Panc1 (cell line): ENCODE results near the gene TMEM222. TPM values are rescaled to one million over a fixed set of nuclear protein-coding genes. Genes with fewer than 3 reads are reported as not detected.

Source experiments
- ATAC-seq: fragments of 200-7000 bp; cut with Tn5 transposase; 2 replicates; pipeline ENCODE4 v1.9.1; 2020; ENCODE audit warnings: mild to moderate bottlenecking, moderate library complexity
- BruUV-seq: library from RNA; stranded (reverse); fragments of 400-500 nt; replicated peaks from 2 replicates; lab custom pipeline; 2021; lab: Mats Ljungman, UMichigan
- CTCF ChIA-PET: fragments of 300-600 bp; sonication (Branson Sonifier 250); formaldehyde crosslinking; loops from one replicate; lab custom pipeline; 2022; ENCODE audit warnings: antibody characterized with exemption; lab: Charles Lee
- POLR2A ChIA-PET: fragments of 300-600 bp; sonication (Branson Sonifier 250); formaldehyde crosslinking; loops from one replicate; lab custom pipeline; 2022; ENCODE audit warnings: antibody characterized with exemption; lab: Charles Lee
- DNase-seq: peaks from one replicate; pipeline ENCODE4 v3.0.0-alpha.2; 2010; ENCODE audit warnings: low read depth, low spot score
- H3K27ac ChIP-seq: 2 replicates; pipeline ENCODE4 v1.5.1; 2011; ENCODE audit warnings: mild to moderate bottlenecking, low read length, inconsistent platforms
- H3K27me3 ChIP-seq: fragments of 200-500 bp; sonication (Bioruptor generic); 2 replicates; pipeline ENCODE4 v1.6.0; 2014; ENCODE audit warnings: low read length, inconsistent platforms; ENCODE audit not compliant: control insufficient read depth, insufficient read depth
- H3K36me3 ChIP-seq: fragments of 200-500 bp; sonication (Bioruptor generic); 2 replicates; pipeline ENCODE4 v1.5.1; 2014; ENCODE audit warnings: inconsistent platforms, mild to moderate bottlenecking, low read length, moderate library complexity; ENCODE audit not compliant: control insufficient read depth, insufficient read depth
- H3K4me1 ChIP-seq: 2 replicates; pipeline ENCODE4 v1.5.1; 2011; ENCODE audit warnings: inconsistent platforms, mild to moderate bottlenecking, low read length, moderate library complexity; ENCODE audit not compliant: control insufficient read depth, insufficient read depth
- H3K4me3 ChIP-seq, 2 experiments: 2 replicates each; pipeline ENCODE4 v1.5.1; 2011 to 2012; ENCODE audit warnings: low read depth in 2 of 2, low read length in 2 of 2, mild to moderate bottlenecking in 2 of 2, inconsistent platforms in 1 of 2, moderate library complexity in 1 of 2
- H3K9me3 ChIP-seq: fragments of 200-500 bp; sonication (Bioruptor generic); 2 replicates; pipeline ENCODE4 v1.5.1; 2014; ENCODE audit warnings: low read depth, mild to moderate bottlenecking, inconsistent platforms, low read length, moderate library complexity; ENCODE audit not compliant: control insufficient read depth, insufficient read depth
- POLR2AphosphoS5 ChIP-seq: IDR thresholded peaks from 2 replicates; pipeline ENCODE4 v1.6.1; 2012; ENCODE audit warnings: mild to moderate bottlenecking, low read depth, low read length, moderate library complexity
- SIN3A ChIP-seq: IDR thresholded peaks from 2 replicates; pipeline ENCODE4 v1.6.1; 2012; ENCODE audit warnings: low read depth, mild to moderate bottlenecking, low read length, moderate library complexity, borderline replicate concordance; ENCODE audit not compliant: insufficient read depth
- TCF7L2 ChIP-seq: IDR thresholded peaks from 2 replicates; pipeline ENCODE4 v1.6.1; 2011; ENCODE audit warnings: mild to moderate bottlenecking, low read depth, low read length, inconsistent platforms
- in situ Hi-C: cut with HindIII; loops from 2 replicates; pipeline ENCODE4 v1.10.0; 2016; ENCODE audit warnings: low sequenced_read_pairs, low pct_unique_long_range_greater_than_20kb
- intact Hi-C: fragments of 100-400 bp; cut with micrococcal nuclease; formaldehyde crosslinking; loops from one replicate; pipeline ENCODE4 v1.10.0; 2022; ENCODE audit not compliant: unreplicated experiment
- total RNA-seq: library from RNA; stranded (reverse); gene quantifications from one replicate; pipeline ENCODE4 v1.2.1, GENCODE V29; 2021; ENCODE audit not compliant: unreplicated experiment
- TF ChIP-seq, protein P1 (sequence below), 2 experiments: IDR thresholded peaks; 2 replicates each; pipeline ENCODE4 v1.6.1; 2011 to 2012; ENCODE audit warnings: low read depth in 2 of 2, control low read depth in 1 of 2, low read length in 1 of 2, mild to moderate bottlenecking in 1 of 2, moderate library complexity in 1 of 2; ENCODE audit not compliant: insufficient read depth in 1 of 2
- TF ChIP-seq, protein P2 (sequence below): fragments of 450-650 bp; IDR thresholded peaks from 2 replicates; pipeline ENCODE4 v1.5.1; 2017; ENCODE audit warnings: mild to moderate bottlenecking

The TMEM222 gene
- total RNA-seq, 1 experiment from 2014 or later = 55.3 TPM

DNA sequence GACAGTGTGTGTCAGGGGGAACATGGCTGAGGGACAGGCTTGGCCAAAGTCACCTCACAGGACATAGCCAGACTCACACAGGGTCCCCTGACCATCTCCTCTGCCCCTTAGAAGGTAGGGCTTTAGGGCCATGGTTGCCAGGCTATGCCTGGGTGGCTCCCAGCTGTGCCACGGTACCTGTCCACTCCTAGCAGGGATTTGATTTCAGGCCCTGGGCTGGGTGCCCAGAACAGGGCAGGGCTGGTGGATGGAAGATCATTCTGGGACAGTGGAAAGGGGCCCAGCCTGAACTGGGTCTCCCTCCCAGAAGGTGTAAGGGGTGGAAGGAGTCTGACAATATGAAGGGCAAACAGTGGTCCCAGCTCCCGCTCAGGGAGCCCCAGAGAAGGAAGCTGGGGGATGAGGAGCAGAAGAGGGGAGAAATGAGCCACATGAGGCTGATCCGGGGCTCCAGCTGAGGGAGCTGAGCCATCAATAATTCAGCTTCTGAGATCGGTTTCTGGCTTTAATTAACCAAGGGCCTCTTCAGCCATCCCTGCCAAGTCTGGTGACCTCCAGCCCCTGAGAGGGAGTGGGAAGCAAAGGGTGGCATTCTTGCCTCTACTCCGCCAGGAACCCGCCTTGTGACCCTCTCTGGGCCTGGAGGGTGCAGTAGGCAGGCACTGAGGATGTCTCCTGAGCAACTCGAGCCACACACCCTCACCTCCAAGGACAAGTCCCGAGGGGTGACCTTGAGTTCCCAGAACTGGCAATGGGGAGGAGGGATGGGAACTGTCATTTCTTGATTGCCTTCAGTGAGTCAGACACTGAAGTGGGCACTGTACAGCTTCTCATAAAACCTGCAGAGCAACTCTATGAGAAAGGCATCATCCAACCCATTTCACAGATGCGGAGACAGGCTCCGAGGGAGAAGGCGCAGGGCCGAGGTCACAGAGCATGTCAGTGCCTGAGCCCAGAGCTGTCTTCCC, 59.1 kb downstream of the TMEM222 start:
- POLR2A ChIA-PET = no interaction called here
- H3K27ac ChIP-seq = no peak overlapping the region

DNA sequence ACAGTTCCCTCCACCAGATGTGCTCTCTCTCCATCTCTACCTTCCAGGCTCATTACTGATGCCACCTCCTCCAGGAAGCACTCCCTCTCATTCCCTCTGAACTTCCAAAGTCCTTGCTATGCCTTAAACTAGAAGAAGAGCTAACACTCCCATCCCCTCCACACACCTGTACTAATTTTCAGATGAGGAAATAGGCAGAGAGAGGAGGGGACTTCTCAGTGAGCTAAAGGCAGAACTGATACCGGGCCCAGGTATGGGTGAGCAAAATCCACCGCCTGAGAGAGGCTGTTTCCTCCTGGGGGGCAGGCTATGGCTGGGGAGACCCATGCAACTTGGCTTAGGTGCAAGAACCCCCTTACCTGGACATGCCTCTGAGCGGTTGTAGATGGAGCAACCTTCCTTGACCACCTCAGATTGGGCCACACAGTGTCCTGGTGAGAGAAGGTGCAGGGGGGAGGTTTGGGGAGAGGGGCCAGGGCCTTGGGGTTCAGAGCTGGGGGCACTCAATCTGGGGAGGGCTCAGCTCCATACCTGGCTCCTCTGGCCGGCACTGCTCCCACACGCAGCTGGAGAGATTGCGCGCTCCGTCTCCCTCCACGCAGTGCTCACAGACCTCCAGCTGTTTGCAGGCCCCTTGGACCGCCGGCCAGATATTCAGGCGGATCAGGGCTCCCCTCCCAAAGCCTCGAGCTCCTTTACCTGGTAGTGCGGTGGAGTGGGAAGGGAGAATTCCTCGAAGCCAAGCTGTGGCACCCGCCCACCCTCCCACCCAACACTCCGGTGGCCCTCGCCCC, 60.2 kb downstream of the TMEM222 start:
- TF ChIP-seq SIN3A (no peak), POLR2AphosphoS5 (no peak), TCF7L2 (no peak)
- TF ChIP-seq, protein P1, sequence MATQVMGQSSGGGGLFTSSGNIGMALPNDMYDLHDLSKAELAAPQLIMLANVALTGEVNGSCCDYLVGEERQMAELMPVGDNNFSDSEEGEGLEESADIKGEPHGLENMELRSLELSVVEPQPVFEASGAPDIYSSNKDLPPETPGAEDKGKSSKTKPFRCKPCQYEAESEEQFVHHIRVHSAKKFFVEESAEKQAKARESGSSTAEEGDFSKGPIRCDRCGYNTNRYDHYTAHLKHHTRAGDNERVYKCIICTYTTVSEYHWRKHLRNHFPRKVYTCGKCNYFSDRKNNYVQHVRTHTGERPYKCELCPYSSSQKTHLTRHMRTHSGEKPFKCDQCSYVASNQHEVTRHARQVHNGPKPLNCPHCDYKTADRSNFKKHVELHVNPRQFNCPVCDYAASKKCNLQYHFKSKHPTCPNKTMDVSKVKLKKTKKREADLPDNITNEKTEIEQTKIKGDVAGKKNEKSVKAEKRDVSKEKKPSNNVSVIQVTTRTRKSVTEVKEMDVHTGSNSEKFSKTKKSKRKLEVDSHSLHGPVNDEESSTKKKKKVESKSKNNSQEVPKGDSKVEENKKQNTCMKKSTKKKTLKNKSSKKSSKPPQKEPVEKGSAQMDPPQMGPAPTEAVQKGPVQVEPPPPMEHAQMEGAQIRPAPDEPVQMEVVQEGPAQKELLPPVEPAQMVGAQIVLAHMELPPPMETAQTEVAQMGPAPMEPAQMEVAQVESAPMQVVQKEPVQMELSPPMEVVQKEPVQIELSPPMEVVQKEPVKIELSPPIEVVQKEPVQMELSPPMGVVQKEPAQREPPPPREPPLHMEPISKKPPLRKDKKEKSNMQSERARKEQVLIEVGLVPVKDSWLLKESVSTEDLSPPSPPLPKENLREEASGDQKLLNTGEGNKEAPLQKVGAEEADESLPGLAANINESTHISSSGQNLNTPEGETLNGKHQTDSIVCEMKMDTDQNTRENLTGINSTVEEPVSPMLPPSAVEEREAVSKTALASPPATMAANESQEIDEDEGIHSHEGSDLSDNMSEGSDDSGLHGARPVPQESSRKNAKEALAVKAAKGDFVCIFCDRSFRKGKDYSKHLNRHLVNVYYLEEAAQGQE (IDR thresholded peaks at IDR 0.05; ENCODE audit: insufficient read depth in 1 of 2, low read depth in 2 of 2, low read length in 1 of 2) = no peak
- TF ChIP-seq, protein P2, sequence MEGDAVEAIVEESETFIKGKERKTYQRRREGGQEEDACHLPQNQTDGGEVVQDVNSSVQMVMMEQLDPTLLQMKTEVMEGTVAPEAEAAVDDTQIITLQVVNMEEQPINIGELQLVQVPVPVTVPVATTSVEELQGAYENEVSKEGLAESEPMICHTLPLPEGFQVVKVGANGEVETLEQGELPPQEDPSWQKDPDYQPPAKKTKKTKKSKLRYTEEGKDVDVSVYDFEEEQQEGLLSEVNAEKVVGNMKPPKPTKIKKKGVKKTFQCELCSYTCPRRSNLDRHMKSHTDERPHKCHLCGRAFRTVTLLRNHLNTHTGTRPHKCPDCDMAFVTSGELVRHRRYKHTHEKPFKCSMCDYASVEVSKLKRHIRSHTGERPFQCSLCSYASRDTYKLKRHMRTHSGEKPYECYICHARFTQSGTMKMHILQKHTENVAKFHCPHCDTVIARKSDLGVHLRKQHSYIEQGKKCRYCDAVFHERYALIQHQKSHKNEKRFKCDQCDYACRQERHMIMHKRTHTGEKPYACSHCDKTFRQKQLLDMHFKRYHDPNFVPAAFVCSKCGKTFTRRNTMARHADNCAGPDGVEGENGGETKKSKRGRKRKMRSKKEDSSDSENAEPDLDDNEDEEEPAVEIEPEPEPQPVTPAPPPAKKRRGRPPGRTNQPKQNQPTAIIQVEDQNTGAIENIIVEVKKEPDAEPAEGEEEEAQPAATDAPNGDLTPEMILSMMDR = no peak
- no TSS peak for BruUV-seq
- Histone ChIP-seq H3K4me1 (no peaks in the 10 kb centered on the region), H3K9me3 (no peaks in the 10 kb centered on the region), H3K36me3 (no peaks in the 10 kb centered on the region), H3K27ac (no peak overlapping the region), H3K4me3 (no peak overlapping the region), H3K27me3 (no peaks in the 10 kb centered on the region)
- ATAC-seq = no peak
- DNase-seq = no peak
- ChIA-PET CTCF (interaction anchor here (0.6 kb wide), 1 partner anchor 10 kb away, joined by 13 read pairs; the partner anchor contains the start of gene GPR3), POLR2A (interaction anchor here (0.6 kb wide), 1 partner anchor 82 kb away, joined by 3 read pairs; no protein-coding TSS in a partner anchor)
- intact Hi-C loops (no loop called here), in situ Hi-C loops (no loop called here)

More for the DNA sequence above, 59.1 kb downstream of the TMEM222 start:
- no peak for TF ChIP-seq TCF7L2
- no peak for TF ChIP-seq SIN3A
- TF ChIP-seq POLR2AphosphoS5 = no peak
- TF ChIP-seq, protein P2 = no peak
- TF ChIP-seq, protein P1 (IDR thresholded peaks at IDR 0.05; ENCODE audit: insufficient read depth in 1 of 2, low read depth in 2 of 2, low read length in 1 of 2) = no peak
- no TSS peak for BruUV-seq
- H3K27me3 ChIP-seq = no peaks in the 10 kb centered on the region
- intact Hi-C loops (no loop called here), in situ Hi-C loops (no loop called here)
- H3K9me3 ChIP-seq = no peaks in the 10 kb centered on the region
- H3K4me3 ChIP-seq = no peak overlapping the region
- CTCF ChIA-PET = interaction anchor here (0.6 kb wide), 2 partner anchors 11 to 55 kb away, joined by 5 to 13 read pairs; partner anchors contain the start of gene GPR3
- ATAC-seq (no peak), DNase-seq (no peak)
- no peaks in the 10 kb centered on the region for H3K4me1 ChIP-seq
- no peaks in the 10 kb centered on the region for H3K36me3 ChIP-seq
